Fibroblast of the aortic adventitia (primary cell): ENCODE data around the gene RBMS3. TPM values are rescaled to one million over a fixed set of nuclear protein-coding genes. Genes with fewer than 3 reads are reported as not detected.
A peak's percentile ranks its signal among the peaks of the same experiment; 100 is the strongest.
"Not testable (repeated sequence)": the region's sequence is repeated elsewhere in the genome, so short reads cannot be mapped to it uniquely, and the experiment has no call there.

Source experiments
- DNase-seq: peaks from one replicate; pipeline ENCODE4 v3.0.0-alpha.2; 2010; ENCODE audit warnings: low read depth
- H3K4me3 ChIP-seq: 2 replicates; pipeline ENCODE4 v1.5.1; 2011; ENCODE audit warnings: low read depth, mild to moderate bottlenecking, control low read depth, low read length, moderate library complexity
- CTCF ChIP-seq: IDR thresholded peaks from 2 replicates; pipeline ENCODE4 v1.5.1; 2011; ENCODE audit warnings: mild to moderate bottlenecking, low read length, control low read depth, inconsistent platforms; ENCODE audit not compliant: insufficient read depth
- total RNA-seq: library from RNA; depleted of rRNA; stranded (reverse); fragments of >200 nt; gene quantifications from 2 replicates; pipeline ENCODE4 v1.2.3, GENCODE V29; 2012; ENCODE audit warnings: low replicate concordance

RBMS3 gene
- total RNA-seq, 1 donor: 84.1 TPM

DNA sequence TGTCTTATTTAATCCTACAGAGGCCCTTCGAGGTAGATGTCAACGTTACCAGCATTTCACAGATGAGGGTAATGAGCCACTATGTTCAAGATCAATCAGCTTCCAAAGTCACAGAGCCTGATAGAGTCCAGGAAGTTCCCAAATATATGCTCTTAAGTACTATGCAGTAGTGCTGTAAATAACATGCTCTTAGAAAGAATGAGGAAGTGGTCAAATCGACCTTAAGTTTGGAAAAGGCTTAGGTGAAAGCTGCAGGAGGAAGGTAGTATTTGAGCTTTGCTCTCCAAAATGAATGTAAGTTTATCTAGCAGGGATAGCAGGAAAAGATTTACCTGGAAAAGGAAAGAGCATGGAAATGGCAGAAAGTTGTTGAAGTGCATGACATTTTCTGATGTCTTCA lies 234.0 kb downstream of the RBMS3 start:
- no peak overlapping the region for H3K4me3 ChIP-seq
- TF ChIP-seq CTCF: no peak
- no peak for DNase-seq

- no peak overlapping the region for H3K4me3 ChIP-seq
- peak; percentile 47 for DNase-seq
- no peak for TF ChIP-seq CTCF
These were observed 234.6 kb downstream of the RBMS3 start for GRCh38 chr3:29515451-29515850.

DNA sequence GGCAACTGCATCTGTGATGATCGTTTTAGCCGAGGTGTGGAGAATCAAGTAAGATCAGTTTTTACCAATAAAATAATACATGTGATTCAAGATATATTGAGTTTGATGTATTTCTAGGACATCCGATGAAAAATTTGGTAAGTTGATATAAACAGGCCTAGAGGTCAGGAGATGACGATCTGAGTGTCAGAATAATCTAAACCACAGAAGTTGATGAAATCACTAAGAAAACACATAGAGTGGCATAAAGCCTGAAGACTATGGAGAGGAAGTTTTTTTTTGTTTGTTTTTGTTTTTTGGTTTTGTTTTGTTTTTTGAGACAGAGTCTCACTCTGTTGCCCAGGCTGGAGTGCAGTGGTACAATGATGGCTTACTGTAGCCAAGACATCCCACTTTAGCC lies 235.3 kb downstream of the RBMS3 start:
- H3K4me3 ChIP-seq: no peak overlapping the region
- DNase-seq: no peak
- no peak for TF ChIP-seq CTCF

- no peak for DNase-seq
- no peak for TF ChIP-seq CTCF
- H3K4me3 ChIP-seq: no peak overlapping the region
These were observed 239.9 kb downstream of the RBMS3 start for GRCh38 chr3:29520764-29521163.

GRCh38 chr3:29521293-29521692 lies 240.4 kb downstream of the RBMS3 start:
- no peak overlapping the region for H3K4me3 ChIP-seq
- no peak for TF ChIP-seq CTCF
- peak; percentile 22 for DNase-seq

GRCh38 chr3:29521751-29522150 lies 240.9 kb downstream of the RBMS3 start:
- TF ChIP-seq CTCF: no peak
- no peak overlapping the region for H3K4me3 ChIP-seq
- DNase-seq: no peak

DNA sequence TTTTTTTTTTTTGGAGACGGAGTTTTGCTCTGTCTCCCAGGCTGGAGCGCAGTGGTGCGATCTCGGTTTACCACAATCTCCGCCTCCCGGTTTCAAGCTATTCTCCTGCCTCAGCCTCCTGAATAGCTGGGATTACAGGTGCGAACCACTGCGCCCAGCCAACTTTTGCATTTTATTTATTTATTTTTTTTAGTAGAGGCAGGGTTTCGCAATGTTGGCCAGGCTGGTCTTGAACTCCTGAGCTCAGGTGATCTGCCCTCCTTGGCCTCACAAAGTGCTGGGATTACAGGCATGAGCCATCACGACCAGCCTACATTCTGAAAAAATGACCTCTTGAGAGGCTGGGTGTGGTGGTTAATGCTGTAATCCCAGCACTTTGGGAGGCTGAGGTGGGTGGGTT lies 243.6 kb downstream of the RBMS3 start:
- DNase-seq, H3K4me3 ChIP-seq: not testable (repeated sequence)
